ENCODE data around the gene TCEA2. TPM values are rescaled to one million over a fixed set of nuclear protein-coding genes. Genes with fewer than 3 reads are reported as not detected.
"Not testable (repeated sequence)": the region's sequence is repeated elsewhere in the genome, so short reads cannot be mapped to it uniquely, and the experiment has no call there.

TCEA2 gene
- total RNA-seq, 1 experiment from 2014 or later = 38.5 TPM

DNA sequence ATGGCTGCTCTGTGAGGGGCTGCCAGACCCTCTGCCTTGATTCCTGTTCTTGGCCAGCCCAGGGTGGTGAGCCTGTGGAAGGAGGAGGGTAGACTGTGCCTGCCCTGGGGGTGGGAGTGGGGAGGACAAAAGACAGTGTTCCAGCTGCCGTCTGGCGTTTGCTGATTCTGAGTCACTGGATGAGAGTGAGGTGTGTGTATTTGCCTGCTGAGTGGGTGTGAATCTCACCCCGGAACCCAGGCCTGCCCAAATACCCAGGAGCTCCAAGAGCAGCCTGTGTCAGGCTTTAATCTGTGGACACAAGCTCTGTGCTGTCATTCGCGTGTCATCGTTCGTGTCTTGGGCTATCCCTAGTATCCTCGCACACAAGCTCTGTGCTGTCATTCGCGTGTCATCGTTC is 23.8 kb downstream of the TCEA2 start:
- H3K4me1 ChIP-seq (ENCODE audit: control insufficient read depth, insufficient read depth, low read length) = peaks cover 5% of the 10 kb centered on the region
- no peaks in the 10 kb centered on the region for H3K9me3 ChIP-seq (ENCODE audit: control insufficient read depth, insufficient read depth, low read depth, low read length)
- no peak for ATAC-seq
- no peak overlapping the region for H3K27ac ChIP-seq (ENCODE audit: low read length)
- H3K27me3 ChIP-seq (ENCODE audit: control insufficient read depth, insufficient read depth, low read length) = no peaks in the 10 kb centered on the region
- no TSS peak for BruUV-seq (replicated peaks)
- no peak for DNase-seq (ENCODE audit: low read depth, low spot score)
- TF ChIP-seq, protein P1, sequence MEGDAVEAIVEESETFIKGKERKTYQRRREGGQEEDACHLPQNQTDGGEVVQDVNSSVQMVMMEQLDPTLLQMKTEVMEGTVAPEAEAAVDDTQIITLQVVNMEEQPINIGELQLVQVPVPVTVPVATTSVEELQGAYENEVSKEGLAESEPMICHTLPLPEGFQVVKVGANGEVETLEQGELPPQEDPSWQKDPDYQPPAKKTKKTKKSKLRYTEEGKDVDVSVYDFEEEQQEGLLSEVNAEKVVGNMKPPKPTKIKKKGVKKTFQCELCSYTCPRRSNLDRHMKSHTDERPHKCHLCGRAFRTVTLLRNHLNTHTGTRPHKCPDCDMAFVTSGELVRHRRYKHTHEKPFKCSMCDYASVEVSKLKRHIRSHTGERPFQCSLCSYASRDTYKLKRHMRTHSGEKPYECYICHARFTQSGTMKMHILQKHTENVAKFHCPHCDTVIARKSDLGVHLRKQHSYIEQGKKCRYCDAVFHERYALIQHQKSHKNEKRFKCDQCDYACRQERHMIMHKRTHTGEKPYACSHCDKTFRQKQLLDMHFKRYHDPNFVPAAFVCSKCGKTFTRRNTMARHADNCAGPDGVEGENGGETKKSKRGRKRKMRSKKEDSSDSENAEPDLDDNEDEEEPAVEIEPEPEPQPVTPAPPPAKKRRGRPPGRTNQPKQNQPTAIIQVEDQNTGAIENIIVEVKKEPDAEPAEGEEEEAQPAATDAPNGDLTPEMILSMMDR (IDR thresholded peaks at IDR 0.05) = no peak
- TF ChIP-seq SIN3A (IDR thresholded peaks at IDR 0.05; ENCODE audit: borderline replicate concordance, insufficient read depth, low read depth, low read length) (no peak), POLR2AphosphoS5 (IDR thresholded peaks at IDR 0.05; ENCODE audit: low read depth, low read length) (no peak), TCF7L2 (IDR thresholded peaks at IDR 0.05; ENCODE audit: low read depth, low read length) (no peak)
- TF ChIP-seq, protein P2, sequence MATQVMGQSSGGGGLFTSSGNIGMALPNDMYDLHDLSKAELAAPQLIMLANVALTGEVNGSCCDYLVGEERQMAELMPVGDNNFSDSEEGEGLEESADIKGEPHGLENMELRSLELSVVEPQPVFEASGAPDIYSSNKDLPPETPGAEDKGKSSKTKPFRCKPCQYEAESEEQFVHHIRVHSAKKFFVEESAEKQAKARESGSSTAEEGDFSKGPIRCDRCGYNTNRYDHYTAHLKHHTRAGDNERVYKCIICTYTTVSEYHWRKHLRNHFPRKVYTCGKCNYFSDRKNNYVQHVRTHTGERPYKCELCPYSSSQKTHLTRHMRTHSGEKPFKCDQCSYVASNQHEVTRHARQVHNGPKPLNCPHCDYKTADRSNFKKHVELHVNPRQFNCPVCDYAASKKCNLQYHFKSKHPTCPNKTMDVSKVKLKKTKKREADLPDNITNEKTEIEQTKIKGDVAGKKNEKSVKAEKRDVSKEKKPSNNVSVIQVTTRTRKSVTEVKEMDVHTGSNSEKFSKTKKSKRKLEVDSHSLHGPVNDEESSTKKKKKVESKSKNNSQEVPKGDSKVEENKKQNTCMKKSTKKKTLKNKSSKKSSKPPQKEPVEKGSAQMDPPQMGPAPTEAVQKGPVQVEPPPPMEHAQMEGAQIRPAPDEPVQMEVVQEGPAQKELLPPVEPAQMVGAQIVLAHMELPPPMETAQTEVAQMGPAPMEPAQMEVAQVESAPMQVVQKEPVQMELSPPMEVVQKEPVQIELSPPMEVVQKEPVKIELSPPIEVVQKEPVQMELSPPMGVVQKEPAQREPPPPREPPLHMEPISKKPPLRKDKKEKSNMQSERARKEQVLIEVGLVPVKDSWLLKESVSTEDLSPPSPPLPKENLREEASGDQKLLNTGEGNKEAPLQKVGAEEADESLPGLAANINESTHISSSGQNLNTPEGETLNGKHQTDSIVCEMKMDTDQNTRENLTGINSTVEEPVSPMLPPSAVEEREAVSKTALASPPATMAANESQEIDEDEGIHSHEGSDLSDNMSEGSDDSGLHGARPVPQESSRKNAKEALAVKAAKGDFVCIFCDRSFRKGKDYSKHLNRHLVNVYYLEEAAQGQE (IDR thresholded peaks at IDR 0.05; ENCODE audit: insufficient read depth in 1 of 2, low read depth in 2 of 2, low read length in 1 of 2) = no peak
- no peak overlapping the region for H3K4me3 ChIP-seq (ENCODE audit: low read depth in 2 of 2, low read length in 2 of 2)
- no peaks in the 10 kb centered on the region for H3K36me3 ChIP-seq (ENCODE audit: control insufficient read depth, insufficient read depth, low read length)
- CTCF ChIA-PET = interaction anchor here (1.1 kb wide), 1 partner anchor 16 kb away, joined by 3 read pairs; no protein-coding TSS in a partner anchor
- intact Hi-C loops (cut with micrococcal nuclease; ENCODE audit: unreplicated experiment) (no loop called here), in situ Hi-C loops (cut with HindIII; ENCODE audit: low pct_unique_long_range_greater_than_20kb, low sequenced_read_pairs) (no loop called here)
- POLR2A ChIA-PET = no interaction called here

DNA sequence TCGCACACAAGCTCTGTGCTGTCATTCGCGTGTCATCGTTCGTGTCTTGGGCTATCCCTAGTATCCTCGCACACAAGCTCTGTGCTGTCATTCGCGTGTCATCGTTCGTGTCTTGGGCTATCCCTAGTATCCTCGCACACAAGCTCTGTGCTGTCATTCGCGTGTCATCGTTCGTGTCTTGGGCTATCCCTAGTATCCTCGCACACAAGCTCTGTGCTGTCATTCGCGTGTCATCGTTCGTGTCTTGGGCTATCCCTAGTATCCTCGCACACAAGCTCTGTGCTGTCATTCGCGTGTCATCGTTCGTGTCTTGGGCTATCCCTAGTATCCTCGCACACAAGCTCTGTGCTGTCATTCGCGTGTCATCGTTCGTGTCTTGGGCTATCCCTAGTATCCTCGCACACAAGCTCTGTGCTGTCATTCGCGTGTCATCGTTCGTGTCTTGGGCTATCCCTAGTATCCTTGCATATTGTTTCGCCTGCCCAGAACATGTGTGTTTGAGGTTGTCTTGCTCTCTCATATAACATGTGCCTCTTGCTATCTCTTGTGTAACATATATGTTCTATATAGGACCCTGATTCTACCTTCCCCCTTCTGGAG is 24.3 kb downstream of the TCEA2 start:
- intact Hi-C loops (cut with micrococcal nuclease; ENCODE audit: unreplicated experiment); POLR2A ChIA-PET; in situ Hi-C loops (cut with HindIII; ENCODE audit: low pct_unique_long_range_greater_than_20kb, low sequenced_read_pairs); DNase-seq (ENCODE audit: low read depth, low spot score); H3K27ac ChIP-seq (ENCODE audit: low read length); H3K36me3 ChIP-seq (ENCODE audit: control insufficient read depth, insufficient read depth, low read length); H3K9me3 ChIP-seq (ENCODE audit: control insufficient read depth, insufficient read depth, low read depth, low read length); BruUV-seq (replicated peaks); ATAC-seq; H3K4me3 ChIP-seq (ENCODE audit: low read depth in 2 of 2, low read length in 2 of 2); H3K4me1 ChIP-seq (ENCODE audit: control insufficient read depth, insufficient read depth, low read length); H3K27me3 ChIP-seq (ENCODE audit: control insufficient read depth, insufficient read depth, low read length): not testable (repeated sequence)
- CTCF ChIA-PET = interaction anchor here (1.1 kb wide), 1 partner anchor 15 kb away, joined by 3 read pairs; no protein-coding TSS in a partner anchor

DNA sequence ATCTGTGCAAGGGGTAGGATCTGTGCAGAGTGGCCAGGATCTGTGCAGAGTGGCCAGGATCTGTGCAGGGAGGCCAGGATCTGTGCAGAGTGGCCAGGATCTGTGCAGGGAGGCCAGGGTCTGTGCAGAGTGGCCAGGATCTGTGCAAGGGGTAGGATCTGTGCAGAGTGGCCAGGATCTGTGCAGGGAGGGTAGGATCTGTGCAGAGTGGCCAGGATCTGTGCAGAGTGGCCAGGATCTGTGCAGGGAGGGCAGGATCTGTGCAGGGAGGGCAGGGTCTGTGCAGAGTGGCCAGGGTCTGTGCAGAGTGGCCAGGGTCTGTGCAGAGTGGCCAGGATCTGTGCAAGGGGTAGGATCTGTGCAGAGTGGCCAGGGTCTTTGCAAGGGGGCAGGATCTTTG is 25.6 kb downstream of the TCEA2 start:
- CTCF ChIA-PET; intact Hi-C loops (cut with micrococcal nuclease; ENCODE audit: unreplicated experiment); H3K27me3 ChIP-seq (ENCODE audit: control insufficient read depth, insufficient read depth, low read length); H3K4me1 ChIP-seq (ENCODE audit: control insufficient read depth, insufficient read depth, low read length); H3K4me3 ChIP-seq (ENCODE audit: low read depth in 2 of 2, low read length in 2 of 2); in situ Hi-C loops (cut with HindIII; ENCODE audit: low pct_unique_long_range_greater_than_20kb, low sequenced_read_pairs); DNase-seq (ENCODE audit: low read depth, low spot score); POLR2A ChIA-PET; H3K9me3 ChIP-seq (ENCODE audit: control insufficient read depth, insufficient read depth, low read depth, low read length); H3K27ac ChIP-seq (ENCODE audit: low read length); ATAC-seq; BruUV-seq (replicated peaks); H3K36me3 ChIP-seq (ENCODE audit: control insufficient read depth, insufficient read depth, low read length): not testable (repeated sequence)

Measured in Panc1 (cell line).